ENCODE measurements around the gene CD68.

- no peak for TF ChIP-seq GATA3 (IDR thresholded peaks at IDR 0.05; ENCODE audit: low read depth, low read length)
- TF ChIP-seq GATA2 (IDR thresholded peaks at IDR 0.05; ENCODE audit: low read depth, low read length), result no peak
Observed at GRCh38 chr17:7530023-7530900, 49.2 kb upstream of the CD68 start.
